Stimulated activated CD4-positive, alpha-beta T cell treated with anti-CD3 and anti-CD28 coated beads, Interleukin-12 subunit alpha, Interleukin-12 subunit beta, amount 100 ng/mL, for 4 hours (primary cell): ENCODE data around the gene GCN1.

Source experiments
- DNase-seq: peaks from one replicate; pipeline ENCODE4 v3.0.0-alpha.2; 2020

Gene GCN1

DNA sequence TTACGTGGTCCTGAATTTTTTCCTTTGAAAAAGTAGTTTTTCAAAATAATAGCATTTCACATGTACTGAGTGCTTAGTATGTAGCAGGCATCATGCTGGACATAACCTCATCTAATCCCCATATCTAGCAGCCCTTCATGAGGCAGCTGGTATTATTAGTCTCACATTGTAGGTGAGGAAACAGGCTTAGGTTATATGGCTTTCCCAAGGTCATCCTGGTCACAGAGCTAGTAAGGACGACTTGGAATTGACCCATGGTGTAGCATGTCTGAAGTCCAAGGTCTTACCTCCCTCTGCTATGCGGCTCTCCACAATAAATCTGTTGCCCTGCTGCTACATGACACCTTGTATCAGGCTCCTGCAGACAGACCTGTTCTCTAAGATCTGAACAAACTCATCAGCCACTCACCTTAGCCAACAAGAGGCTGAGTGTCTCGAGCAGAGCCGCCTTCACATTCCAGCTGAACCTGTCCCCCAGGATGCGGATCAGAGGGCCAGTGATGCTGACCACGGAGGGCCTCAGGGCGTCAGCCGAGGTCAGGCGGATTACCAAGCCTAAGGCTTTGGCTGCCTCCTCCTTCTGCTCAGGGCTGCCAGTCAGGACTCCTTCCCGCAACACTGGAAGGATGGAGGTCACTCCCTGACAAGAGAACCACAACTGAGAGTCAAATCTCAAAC lies 58.3 kb downstream of the GCN1 start:
- no peak for DNase-seq

DNA sequence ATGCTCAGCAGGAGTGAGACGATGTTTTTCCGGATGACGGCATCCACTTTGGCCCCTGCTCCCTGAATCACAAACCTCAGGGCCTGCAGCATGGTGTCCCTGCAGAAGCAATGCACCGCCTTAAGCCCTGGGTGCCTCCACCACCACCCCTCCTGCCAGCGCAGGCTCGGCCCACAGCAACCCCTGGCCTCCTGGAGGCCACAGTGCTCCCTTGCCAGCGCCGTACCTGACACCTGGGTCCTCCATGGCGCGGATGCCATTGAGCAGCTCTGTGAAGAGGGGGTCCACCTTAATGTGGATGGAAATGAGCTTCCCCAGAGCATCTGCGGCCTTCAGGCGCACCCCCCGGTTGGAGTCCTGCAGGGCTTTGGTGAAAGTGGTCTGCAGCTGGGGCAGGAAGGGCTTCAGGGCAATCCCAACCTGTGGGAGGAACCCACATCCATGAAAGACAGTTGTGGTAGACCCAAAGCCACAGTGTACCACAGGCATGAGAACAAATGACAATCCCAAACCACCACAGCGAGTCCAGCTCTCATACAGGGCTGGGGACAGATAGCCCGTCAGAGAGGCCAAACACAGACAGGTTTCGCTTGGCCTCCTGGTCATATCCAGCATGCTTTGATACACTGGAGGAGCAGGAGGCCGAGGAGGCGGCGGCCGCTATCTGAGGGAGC lies 60.1 kb downstream of the GCN1 start:
- no peak for DNase-seq

DNA sequence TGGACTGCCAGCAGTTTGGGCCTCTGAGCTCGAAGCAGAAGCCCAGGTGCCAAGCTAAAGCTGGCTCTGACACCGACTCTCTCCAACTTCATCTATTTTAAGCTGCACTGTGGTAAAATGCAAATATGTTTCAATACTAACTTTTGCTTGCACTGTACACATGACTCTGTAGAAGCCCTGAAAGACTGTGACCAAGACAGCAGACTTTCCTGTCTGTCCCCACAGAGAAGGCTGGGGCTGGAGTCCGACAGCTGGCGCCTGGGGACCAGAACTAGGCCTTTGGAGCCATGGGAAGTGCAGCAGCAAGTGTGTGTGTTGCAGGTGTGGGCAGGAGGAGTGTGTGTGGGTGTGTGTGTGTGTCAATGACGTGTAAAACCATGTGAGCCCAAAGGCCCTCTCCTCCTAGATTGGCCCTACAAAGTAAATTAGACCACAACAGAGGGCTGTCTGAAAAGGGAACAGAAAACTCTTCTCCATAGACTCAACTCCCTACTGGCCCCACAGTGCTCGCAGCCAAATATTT lies 61.6 kb downstream of the GCN1 start:
- no peak for DNase-seq

DNA sequence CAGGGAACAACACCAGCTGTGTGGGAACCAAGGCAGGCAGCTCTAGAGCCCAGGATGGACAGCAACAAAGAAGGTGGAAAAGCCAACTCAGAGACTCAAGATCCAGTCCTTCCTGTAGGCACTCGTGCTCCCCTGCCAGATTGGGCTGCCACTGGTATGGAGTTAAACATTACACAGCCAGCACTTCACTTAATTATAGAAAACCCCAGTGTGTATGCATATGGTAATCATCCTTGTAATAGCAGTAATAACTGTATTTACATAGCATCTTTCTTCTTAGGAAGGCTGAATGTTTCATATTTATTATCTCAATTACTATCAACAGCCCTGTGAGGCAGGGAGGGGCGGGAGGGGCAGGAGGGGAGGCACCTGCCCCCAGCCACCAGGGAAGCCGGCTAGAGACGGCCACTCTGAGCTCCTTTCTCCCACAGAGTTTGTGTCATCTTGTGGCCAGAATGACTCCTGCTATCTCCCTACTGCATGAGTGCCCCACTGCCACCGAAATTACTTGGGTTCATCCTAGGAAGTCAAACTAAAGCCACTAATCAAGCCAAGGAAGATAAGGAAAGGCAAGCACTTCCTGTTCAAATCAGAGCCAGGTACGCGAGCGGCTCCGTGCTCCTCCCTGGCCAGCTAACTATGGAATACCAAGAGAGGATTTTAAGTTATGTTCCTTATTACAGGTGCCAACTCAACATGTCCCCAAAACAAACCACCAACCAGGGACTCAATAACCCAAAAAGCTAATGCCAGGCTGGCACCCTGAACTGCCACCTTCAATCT lies 62.3 kb downstream of the GCN1 start:
- DNase-seq: no peak

DNA sequence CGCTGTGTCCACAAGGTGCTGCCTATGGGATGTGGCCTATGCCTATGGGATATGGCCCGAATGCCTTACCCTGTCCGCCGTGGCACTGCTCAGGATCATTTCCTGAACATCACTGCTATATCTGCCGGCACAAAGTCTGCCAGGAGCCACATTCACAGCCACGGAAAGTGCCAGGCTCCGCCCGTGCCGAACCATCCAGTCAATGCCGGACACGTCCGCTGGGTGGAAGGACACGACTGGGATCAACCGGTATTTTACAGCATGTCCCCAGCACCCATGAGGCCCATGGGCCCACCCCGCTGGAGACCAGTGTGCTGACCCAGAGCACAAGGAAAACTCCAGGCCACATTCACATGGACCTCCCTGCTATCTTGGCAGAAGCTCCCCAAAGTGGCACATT lies 63.4 kb downstream of the GCN1 start:
- no peak for DNase-seq

DNA sequence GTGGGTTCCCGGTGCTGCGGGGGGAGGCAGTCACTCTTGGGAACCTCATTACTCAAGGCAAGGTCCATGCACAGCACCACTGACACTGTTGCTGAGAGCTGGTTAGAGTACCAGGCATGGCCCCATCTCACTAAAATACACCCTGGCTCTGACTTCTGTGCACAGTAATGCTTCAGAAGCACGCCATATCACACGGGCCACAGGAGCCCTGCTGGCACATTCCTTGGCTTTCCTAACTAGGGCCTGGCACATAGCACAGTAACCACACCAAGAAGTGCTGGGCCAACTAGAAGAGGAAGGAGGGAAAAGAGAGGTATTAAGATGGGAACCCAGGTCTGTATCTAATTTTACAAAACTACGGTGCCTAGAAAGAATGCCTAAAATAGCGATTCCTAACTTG lies 64.5 kb downstream of the GCN1 start:
- no peak for DNase-seq

DNA sequence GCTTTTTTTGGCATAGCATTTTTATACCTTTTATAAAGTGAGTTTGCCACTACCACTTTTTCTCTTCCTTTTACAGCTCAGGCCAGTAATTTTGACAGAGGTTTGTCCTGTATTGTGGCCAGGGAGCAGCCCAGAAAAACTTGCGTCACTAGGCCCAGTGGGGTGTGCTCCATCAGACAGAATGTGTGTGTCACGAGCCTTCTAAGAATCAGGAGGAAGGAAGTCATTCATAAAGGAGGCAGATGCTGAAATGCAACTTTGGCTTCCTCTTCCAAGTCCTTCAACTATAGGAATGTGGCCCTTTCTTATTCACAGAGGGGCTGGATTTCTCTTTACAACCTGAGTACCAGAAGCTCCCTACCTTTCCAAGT lies 67.9 kb downstream of the GCN1 start:
- DNase-seq: no peak

DNA sequence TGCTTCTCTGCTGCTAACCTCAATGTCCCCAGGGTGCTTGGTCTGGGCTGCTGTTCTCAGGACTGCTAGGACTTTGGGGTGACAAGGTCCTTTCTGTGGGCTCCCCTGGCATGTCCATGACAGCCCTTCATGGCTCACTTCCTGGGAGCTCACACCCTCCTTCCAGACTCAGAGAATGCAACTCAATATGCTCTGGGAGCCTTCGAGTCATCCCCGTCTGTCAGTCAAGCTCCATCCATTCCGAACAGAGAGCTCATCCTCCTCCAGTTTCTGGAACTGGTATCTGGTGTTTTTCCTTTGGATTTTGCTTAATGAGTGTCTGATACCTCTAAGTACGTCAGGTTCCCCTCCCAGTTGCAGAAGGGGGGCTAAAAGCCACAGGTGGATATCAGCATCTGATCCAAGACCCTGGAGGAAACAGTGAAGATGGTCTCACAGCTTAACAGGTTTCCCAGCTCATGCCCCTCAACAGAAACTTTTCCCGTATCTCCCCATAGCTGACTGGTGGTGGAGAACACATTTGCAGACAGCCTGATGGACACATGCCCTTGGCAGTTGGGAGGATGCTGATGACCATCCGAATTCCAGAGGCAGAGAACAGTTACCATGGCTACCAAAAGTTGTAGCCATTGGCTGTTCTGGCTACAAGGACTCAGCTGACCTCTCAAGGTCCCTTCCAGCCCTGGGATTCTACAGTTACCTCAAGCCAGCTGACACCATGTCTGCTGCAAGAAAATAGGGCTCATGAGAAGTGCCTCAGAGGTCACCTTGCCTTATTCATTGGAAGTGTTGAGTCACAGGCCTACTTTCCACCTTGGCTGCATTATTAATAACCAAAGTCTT lies 68.5 kb downstream of the GCN1 start:
- DNase-seq: no peak

DNA sequence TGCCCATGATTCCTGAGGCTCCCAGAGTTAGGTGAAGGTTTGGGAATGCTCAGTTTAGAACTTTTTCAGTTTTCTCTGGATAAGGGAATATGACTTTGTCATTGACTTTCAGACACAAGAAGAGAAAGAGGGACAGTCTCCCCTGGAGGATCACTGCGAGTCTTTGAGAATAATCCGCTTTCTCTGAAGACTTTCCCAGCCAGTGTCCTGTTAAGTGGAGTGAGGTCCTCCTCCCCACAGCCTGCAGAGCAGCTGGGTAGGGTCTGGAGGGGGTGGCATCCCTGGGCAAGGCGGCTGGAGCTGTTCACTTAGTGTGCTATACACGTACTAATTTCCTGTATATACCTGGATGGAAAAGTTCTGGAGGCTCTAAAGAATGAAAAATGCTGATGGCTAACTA lies 69.5 kb downstream of the GCN1 start:
- DNase-seq: no peak

DNA sequence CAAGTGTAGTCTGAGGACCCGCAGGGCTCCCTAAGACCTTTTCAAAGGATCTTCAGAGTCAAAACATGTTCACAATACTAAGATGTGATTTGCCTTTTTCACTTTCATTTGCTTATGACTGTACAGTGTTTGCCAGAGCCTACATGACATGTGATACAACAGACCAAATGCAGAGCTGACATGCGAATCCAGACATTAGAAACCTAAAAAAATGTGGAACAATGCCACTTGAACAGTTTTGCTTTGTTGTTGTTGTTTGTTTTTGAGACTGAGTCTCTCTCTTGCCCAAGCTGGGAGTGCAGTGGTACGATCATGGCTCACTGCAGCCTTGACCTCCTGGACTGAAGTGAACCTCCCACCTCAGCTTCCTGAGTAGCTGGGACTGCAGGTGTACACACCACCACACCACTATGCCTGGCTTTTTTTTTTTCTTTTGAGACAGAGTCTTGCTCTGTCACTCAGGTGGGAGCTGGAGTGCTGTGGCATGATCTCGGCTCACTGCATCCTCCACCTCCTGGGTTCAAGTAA lies 72.7 kb downstream of the GCN1 start:
- DNase-seq: no peak

DNA sequence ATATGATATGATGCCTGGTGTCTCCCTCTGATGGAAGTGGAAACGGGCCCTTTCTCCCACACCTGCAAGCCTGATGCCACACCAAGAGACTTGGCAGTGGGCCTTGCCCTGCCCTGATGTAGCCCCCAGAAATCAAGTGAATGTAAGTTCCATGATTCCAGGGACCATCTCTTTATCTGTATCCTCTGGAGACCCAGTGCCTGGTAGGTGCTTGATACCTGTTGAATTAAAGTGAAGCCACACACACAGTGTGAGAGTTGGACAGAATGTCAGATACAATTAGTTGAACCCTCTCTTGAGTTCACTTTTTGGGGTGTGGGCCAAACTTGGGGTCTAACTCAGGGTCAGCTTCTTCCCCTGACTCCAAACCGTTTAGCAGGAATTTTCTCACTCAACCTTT lies 73.2 kb downstream of the GCN1 start:
- DNase-seq: no peak

DNA sequence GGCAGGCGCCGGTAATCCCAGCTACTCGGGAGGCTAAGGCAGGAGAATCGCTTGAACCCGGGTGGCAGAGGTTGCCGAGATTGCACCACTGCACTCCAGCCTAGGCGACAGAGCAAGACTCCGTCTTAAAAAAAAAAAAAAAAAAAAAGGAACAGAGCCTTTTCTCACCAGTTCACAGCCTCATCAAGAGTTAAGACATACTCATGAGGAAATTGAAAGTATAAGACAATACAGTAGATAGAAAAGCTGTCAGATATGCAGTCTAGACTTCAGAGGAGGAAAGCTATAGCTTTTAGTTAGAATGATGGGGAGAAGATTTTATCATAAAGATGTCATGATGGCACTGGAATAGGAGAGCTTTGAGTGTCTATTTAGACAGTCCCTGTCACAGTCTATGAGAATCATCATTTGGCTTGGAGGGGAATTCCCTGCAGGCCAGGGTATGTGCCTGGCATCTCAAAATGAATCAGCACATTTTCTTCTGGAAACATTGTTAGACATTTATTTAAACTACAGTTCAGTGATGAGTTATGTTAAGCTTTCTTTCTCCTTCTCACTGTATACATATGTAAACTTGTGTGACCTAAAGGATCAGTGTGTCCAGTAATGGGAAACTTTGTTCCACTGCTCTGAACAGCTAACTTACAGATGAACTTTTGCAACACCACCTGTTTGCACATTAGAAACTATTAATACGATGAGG lies 75.1 kb downstream of the GCN1 start:
- DNase-seq: no peak

DNA sequence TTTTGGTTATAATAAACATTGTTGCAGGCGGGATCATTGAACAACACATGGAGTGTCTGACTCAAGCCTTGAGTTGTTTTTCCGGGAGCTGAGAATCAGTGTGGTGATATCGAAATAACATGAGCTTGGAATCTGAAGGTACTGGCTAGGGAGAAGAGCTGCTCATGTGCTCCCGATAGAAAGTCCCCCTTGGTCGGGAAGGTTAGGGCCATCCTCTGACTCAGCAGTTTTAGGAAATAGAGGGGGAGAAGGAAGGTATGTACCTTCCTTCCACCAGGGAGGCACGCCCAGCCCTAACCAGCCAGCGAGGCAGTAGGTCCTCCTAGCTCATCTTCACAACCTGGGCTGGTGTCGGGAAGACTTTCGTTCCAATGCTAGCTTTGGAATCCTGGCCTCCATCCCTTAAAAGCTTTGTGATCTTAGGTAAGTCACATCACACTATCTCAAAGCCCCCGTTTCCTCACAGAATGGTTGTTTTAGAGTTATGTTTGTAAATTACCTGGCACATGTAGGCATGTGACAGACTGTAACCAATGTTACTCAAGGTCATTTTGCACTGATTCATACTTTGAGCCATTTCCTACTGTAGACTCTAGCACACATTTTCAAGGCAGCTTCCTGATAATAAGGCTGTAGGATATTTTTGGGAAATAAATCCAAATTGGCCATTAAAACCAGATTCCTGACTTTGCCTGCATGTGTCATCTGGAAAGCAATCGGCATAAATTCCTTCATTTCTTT lies 76.0 kb downstream of the GCN1 start:
- no peak for DNase-seq

DNA sequence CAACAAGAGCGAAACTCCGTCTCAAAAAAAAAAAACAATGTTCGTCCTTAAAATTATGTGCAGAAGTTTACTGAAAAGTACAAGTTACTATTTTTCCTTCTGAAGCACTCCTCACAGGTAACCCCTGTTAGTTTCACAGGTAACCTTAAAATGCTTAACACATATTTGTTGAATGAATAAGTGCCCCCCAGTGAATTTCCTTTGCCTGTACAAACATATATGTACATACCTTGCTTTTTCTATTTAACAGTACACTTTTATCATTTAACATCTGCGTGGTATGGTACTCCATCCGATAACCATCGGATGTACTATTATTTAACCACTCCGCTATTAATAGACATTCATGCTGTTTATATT lies 76.6 kb downstream of the GCN1 start:
- DNase-seq: no peak

DNA sequence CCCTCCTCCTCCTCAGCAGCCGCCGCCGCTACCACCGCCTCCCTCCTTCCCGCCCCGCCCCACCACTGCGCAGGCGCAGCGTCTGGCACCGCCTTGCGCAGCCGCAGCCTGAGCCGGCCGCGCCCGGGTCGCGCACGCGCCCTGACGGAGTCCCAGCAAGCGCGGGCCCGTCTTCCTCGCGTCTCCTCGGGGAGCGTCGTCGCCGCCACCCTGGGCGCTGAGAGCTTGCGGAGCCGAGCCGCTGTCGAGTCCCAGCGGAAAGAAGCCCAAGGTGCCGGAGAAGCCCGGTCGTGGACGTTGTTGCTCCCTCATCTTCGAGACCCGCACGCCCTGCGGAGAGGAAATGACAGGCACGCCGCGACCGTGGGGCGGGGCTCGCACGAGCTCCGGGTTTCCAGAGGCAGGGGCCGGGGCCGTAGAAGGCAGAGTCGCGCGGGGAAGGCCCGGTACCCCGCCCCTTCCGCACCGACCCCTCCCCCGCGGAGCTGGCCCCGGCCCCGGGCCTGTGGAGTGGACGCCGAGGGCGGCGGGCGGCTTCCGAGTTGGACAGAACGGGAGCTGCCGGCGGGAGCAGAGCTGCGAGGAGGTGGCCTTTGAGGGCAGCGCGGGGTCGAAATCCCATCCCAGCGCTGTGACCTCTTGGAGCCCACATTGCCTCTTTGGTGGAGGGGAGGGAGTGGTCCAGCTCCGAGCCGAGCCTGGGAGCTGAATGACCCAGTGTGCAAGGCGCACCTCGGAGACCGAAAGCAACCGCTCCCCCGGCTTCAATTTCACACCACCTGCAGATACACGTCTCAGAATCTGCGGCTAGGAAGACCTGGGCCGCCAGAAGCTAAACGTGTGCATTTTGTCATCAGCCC lies 77.5 kb downstream of the GCN1 start:
- DNase-seq: peak; percentile 98

DNA sequence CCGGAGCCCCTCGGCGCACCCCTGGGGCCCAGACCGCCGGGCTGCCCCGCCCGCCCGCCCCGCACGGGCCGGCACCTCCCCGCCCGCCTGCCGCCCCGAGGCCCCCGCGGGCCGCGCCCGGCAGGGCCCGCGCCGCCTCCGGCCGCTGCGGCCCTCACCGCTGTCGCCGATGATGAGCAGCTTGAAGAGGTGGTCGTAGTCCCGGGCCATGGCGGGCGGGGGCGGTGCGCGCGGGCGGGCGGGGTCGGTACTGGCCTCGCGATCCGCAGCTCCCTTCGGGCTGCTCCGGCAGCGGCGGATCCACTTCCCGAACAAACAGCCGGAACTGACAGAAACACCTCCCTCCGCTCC lies 78.1 kb downstream of the GCN1 start, which contains the start of gene RAB35:
RAB35 (minus strand) TSS at position 313 of the 351 bp plus-strand sequence; CDS start at position 210, 103 bp downstream.
- DNase-seq: no peak

DNA sequence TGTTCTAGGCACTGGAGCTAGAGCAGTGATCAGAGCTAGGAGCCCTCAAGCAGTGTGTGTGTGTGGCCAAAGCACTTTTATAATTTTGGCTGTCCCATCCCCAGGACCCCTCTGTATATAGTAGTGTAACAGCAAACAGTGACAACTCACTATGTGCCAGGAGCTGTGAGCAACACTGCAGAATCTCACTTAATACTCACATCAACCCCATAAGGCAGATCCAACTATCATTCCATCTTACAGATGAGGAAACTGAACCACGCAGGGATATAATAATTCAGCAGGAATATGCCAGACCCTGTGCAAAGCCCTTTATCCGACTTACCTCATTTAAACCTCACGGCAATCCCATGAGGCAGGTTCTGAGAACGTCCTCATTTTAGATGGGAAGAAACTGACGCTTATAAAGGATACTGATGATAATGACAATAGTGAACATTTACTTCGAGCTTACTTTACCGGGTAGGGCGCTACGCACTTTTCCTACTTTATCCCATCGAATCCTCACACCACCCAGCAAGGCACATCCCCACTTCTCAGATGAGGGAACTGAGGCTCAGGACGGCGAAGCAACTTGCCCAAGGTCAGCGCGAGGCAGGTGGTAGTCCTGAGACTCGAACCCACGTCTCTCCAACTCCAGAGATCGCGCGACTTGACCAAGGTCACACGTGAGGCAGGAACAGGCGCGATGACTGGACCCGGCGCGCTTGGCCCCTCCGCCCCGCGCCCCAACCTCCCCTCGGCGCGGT lies 78.6 kb downstream of the GCN1 start:
- DNase-seq: peak; percentile 21

DNA sequence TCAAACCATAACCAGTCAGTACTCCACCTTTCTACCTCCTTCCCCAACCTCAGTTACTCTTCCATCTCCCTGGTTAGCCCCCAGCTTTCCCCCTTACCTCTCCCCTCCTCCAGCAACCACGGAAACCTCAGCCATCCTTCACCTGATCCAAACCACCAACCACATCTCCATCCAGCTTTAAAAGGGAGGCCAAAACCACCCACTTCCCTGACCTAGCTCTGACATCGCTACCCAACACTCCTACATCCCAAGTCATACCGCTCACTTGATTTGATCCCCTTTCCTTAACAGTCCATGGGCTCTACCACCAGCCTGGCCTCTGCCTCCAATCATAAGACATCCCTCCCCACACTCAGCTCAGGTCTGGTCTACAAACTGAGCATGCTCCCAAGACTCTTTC lies 79.4 kb downstream of the GCN1 start:
- no peak for DNase-seq
